ENCODE results near the gene SOD3. TPM values are rescaled to one million over a fixed set of nuclear protein-coding genes. Genes with fewer than 3 reads are reported as not detected.

Gene SOD3
- total and polyA plus RNA-seq, 10 of the 15 experiments (the other 5 are each of a cell fraction or from before 2014, with no cell fraction given): not detected

- TF ChIP-seq MEF2B (IDR thresholded peaks at IDR 0.05; ENCODE audit: partially characterized antibody, poor library complexity, severe bottlenecking) (no peak), BCL11A (IDR thresholded peaks at IDR 0.05; ENCODE audit: low read depth, low read length) (no peak), SIX5 (IDR thresholded peaks at IDR 0.05; ENCODE audit: low read depth, low read length, severe bottlenecking) (no peak), ELK1 (IDR thresholded peaks at IDR 0.05; ENCODE audit: low read depth, low read length) (no peak)
These were observed 12.2 kb downstream of the SOD3 start (continued) for GRCh38 chr4:24807611-24808010.

GRCh38 chr4:24808261-24808660 is 12.9 kb downstream of the SOD3 start:
- Histone ChIP-seq H3K27me3 (replicated peaks in 1 of 2; ENCODE audit: control insufficient read depth in 2 of 2, insufficient read depth in 2 of 2, low read length in 1 of 2) (no peaks in the 10 kb centered on the region), H3K27ac (ENCODE audit: control insufficient read depth, insufficient read depth) (no peak overlapping the region), H3K9ac (ENCODE audit: control insufficient read depth, insufficient read depth, low read length) (no peak overlapping the region), H4K20me1 (ENCODE audit: control insufficient read depth, insufficient read depth) (no peaks in the 10 kb centered on the region), H3K4me2 (ENCODE audit: control insufficient read depth, insufficient read depth) (no peak overlapping the region), H3K4me1 (ENCODE audit: control insufficient read depth, insufficient read depth, low read length) (no peaks in the 10 kb centered on the region), H3K79me2 (ENCODE audit: control insufficient read depth, insufficient read depth, low read length) (no peaks in the 10 kb centered on the region), H2AFZ (ENCODE audit: control insufficient read depth, low read depth, low read length) (no peak overlapping the region), H3K9me3 (replicated peaks; ENCODE audit: control insufficient read depth, insufficient read depth, low read length) (no peaks in the 10 kb centered on the region), H3K4me3 (no peak overlapping the region), H3K36me3 (ENCODE audit: control insufficient read depth in 2 of 2, insufficient read depth in 2 of 2, low read length in 1 of 2) (no peaks in the 10 kb centered on the region)
- ATAC-seq: no peak
- FAIRE-seq: no peak
- CTCF ChIA-PET: no interaction called here
- in situ Hi-C loops (cut with MboI): no loop called here
- intact Hi-C loops (cut with micrococcal nuclease; ENCODE audit: unreplicated experiment): no loop called here
- TF ChIP-seq CREB1 (IDR thresholded peaks at IDR 0.05; ENCODE audit: low read depth): no peak
- TF ChIP-seq ATF7 (IDR thresholded peaks at IDR 0.05; ENCODE audit: low read depth): no peak
- TF ChIP-seq CUX1 (IDR thresholded peaks at IDR 0.05; ENCODE audit: insufficient replicate concordance, low read depth, low read length): no peak
- no peak for TF ChIP-seq EZH2 (IDR thresholded peaks at IDR 0.05; ENCODE audit: borderline replicate concordance, control insufficient read depth, low read depth, low read length)
- TF ChIP-seq IKZF1 (conservative IDR thresholded peaks at IDR 0.05): no peak
- TF ChIP-seq CHD1 (IDR thresholded peaks at IDR 0.05; ENCODE audit: low read depth, low read length): no peak
- TF ChIP-seq FOS (IDR thresholded peaks at IDR 0.05; ENCODE audit: borderline replicate concordance, extremely low read depth, insufficient read length): no peak
- TF ChIP-seq E2F4 (IDR thresholded peaks at IDR 0.05; ENCODE audit: low read depth, low read length): no peak
- TF ChIP-seq TAF1 (IDR thresholded peaks at IDR 0.05; ENCODE audit: borderline replicate concordance, low read depth, low read length): no peak
- BruUV-seq (replicated peaks): no TSS peak
- no peak for DNase-seq (ENCODE audit: low read depth, low spot score)
- POLR2A ChIA-PET: no interaction called here
- WGBS (ENCODE audit: insufficient coverage, insufficient replicate concordance, low lambda C conversion rate, missing lambda C conversion rate): 63% methylated on average over 14 of the region's 14 CpGs
- SMC1A ChIA-PET (ENCODE audit: uncharacterized antibody, unreplicated experiment): interaction anchor here (0.7 kb wide), 1 partner anchor 18 kb away, joined by 3 read pairs; no protein-coding TSS in a partner anchor
- RAD21 ChIA-PET (ENCODE audit: unreplicated experiment): no interaction called here

Data from GM12878 (cell line).